Measurements from ENCODE around the gene CYBA. TPM values are rescaled to one million over a fixed set of nuclear protein-coding genes. Genes with fewer than 3 reads are reported as not detected.

CYBA gene
- total RNA-seq, 4 donors from 2014 or later = 258 to 306 (median 291) TPM

- TF ChIP-seq CTCF (IDR thresholded peaks at IDR 0.05) (peak in 1 of 5 experiments; percentile 7), POLR2A (IDR thresholded peaks at IDR 0.05) (no peak)
- 87 to 99% methylated on average over 12 to 37 of the region's 37 CpGs for WGBS, 2 donors (ENCODE audit: low coverage in 1 of 2)
Observed at GRCh38 chr16:88697831-88698615, 47.2 kb upstream of the CYBA start.

GRCh38 chr16:88697116-88697830, 46.4 kb upstream of the CYBA start:
- no peaks in the 10 kb centered on the region for H3K27me3 ChIP-seq
- intact Hi-C loops (cut with DNase I; ENCODE audit: low total_unique reads) = no loop called here

More at GRCh38 chr16:88697831-88698615, 47.2 kb upstream of the CYBA start:
- Histone ChIP-seq H3K27ac (no peak overlapping the region), H3K36me3 (peaks cover 0 to 4% (median 0%) of the 10 kb centered on the region in 4 donors), H3K4me1 (peaks cover 0 to 18% (median 7%) of the 10 kb centered on the region in 4 donors), H3K9me3 (no peaks in the 10 kb centered on the region), H3K27me3 (no peaks in the 10 kb centered on the region), H3K4me3 (no peak overlapping the region)
- intact Hi-C loops (cut with DNase I; ENCODE audit: low total_unique reads) = no loop called here
- no peak for DNase-seq
- in situ Hi-C loops (cut with MboI; ENCODE audit: low pct_ligation_motif_present in 1 of 4, low pct_unique_long_range_greater_than_20kb in 1 of 4, low sequenced_read_pairs in 3 of 4) = no loop called here

GRCh38 chr16:88696441-88696840, 45.6 kb upstream of the CYBA start:
- 87 to 90% methylated on average over 4 to 13 of the region's 14 CpGs for WGBS, 2 donors (ENCODE audit: low coverage in 1 of 2)
- H3K27ac ChIP-seq = no peak overlapping the region
- peaks cover 0 to 25% (median 8%) of the 10 kb centered on the region in 4 donors for H3K4me1 ChIP-seq
- TF ChIP-seq CTCF (IDR thresholded peaks at IDR 0.05) (no peak), POLR2AphosphoS5 (IDR thresholded peaks at IDR 0.05) (no peak), EP300 (IDR thresholded peaks at IDR 0.05; ENCODE audit: low read depth) (no peak)
- in situ Hi-C loops (cut with MboI; ENCODE audit: low pct_ligation_motif_present in 1 of 4, low pct_unique_long_range_greater_than_20kb in 1 of 4, low sequenced_read_pairs in 3 of 4) = no loop called here
- H3K9me3 ChIP-seq = no peaks in the 10 kb centered on the region
- no peaks in the 10 kb centered on the region for H3K27me3 ChIP-seq
- no peak for DNase-seq
- intact Hi-C loops (cut with DNase I; ENCODE audit: low total_unique reads) = no loop called here
- peaks cover 0 to 4% (median 0%) of the 10 kb centered on the region in 4 donors for H3K36me3 ChIP-seq
- H3K4me3 ChIP-seq = no peak overlapping the region

More at GRCh38 chr16:88697116-88697830, 46.4 kb upstream of the CYBA start:
- 90% methylated on average over 7 to 43 of the region's 47 CpGs for WGBS, 2 donors (ENCODE audit: low coverage in 1 of 2)
- in situ Hi-C loops (cut with MboI; ENCODE audit: low pct_ligation_motif_present in 1 of 4, low pct_unique_long_range_greater_than_20kb in 1 of 4, low sequenced_read_pairs in 3 of 4) = no loop called here
- Histone ChIP-seq H3K9me3 (no peaks in the 10 kb centered on the region), H3K4me3 (no peak overlapping the region), H3K27ac (no peak overlapping the region), H3K4me1 (peaks cover 0 to 20% (median 9%) of the 10 kb centered on the region in 4 donors), H3K36me3 (peaks cover 0 to 4% (median 0%) of the 10 kb centered on the region in 4 donors)
- DNase-seq = no peak
- TF ChIP-seq POLR2A (IDR thresholded peaks at IDR 0.05) = no peak
- no peak for TF ChIP-seq POLR2AphosphoS5 (IDR thresholded peaks at IDR 0.05)
- TF ChIP-seq CTCF (IDR thresholded peaks at IDR 0.05) = no peak
- TF ChIP-seq EP300 (IDR thresholded peaks at IDR 0.05; ENCODE audit: low read depth) = no peak

- H3K36me3 ChIP-seq = peaks cover 0 to 4% (median 0%) of the 10 kb centered on the region in 4 donors
- H3K27ac ChIP-seq = no peak overlapping the region
- intact Hi-C loops (cut with DNase I; ENCODE audit: low total_unique reads) (no loop called here), in situ Hi-C loops (cut with MboI; ENCODE audit: low pct_ligation_motif_present in 1 of 4, low pct_unique_long_range_greater_than_20kb in 1 of 4, low sequenced_read_pairs in 3 of 4) (no loop called here)
- TF ChIP-seq POLR2A (IDR thresholded peaks at IDR 0.05) = no peak
- TF ChIP-seq EP300 (IDR thresholded peaks at IDR 0.05; ENCODE audit: low read depth) = no peak
- TF ChIP-seq POLR2AphosphoS5 (IDR thresholded peaks at IDR 0.05) = no peak
- TF ChIP-seq CTCF (IDR thresholded peaks at IDR 0.05) = no peak
- no peak for DNase-seq
- H3K4me3 ChIP-seq = no peak overlapping the region
- no peaks in the 10 kb centered on the region for H3K9me3 ChIP-seq
- WGBS, 2 donors (ENCODE audit: low coverage in 1 of 2) = 92% methylated on average over 7 of the region's 7 CpGs; no CpG with 5 or more reads in 1 of the 2 donors
- peaks cover 3% of the 10 kb centered on the region for H3K27me3 ChIP-seq
- peaks cover 0 to 23% (median 6%) of the 10 kb centered on the region in 4 donors for H3K4me1 ChIP-seq
Observed at GRCh38 chr16:88695753-88696152, 44.9 kb upstream of the CYBA start.

Data from transverse colon (tissue), 4 donors.